Smooth muscle cell (in vitro differentiated cells): Measurements from ENCODE around the gene GRK5. TPM values are rescaled to one million over a fixed set of nuclear protein-coding genes. Genes with fewer than 3 reads are reported as not detected.

Experiments
- DNase-seq: peaks from one replicate; lab custom pipeline; 2025; ENCODE audit not compliant: unreplicated experiment; lab: John Stamatoyannopoulos, UW
- H2AFZ ChIP-seq: fragments of 200-600 bp; sonication (generic); 2 replicates; pipeline ENCODE4 v1.6.0; 2016; ENCODE audit warnings: antibody characterized with exemption, low read depth, mild to moderate bottlenecking
- H3F3A ChIP-seq: fragments of 200-600 bp; sonication (generic); 2 replicates; pipeline ENCODE4 v1.6.0; 2017; ENCODE audit warnings: antibody characterized with exemption, low read depth
- H3K27ac ChIP-seq: fragments of 200-600 bp; sonication (generic); 2 replicates; pipeline ENCODE4 v1.5.1; 2016; ENCODE audit warnings: low read depth, mild to moderate bottlenecking
- H3K27me3 ChIP-seq: fragments of 200-600 bp; sonication (generic); 2 replicates; pipeline ENCODE4 v1.6.1; 2016; ENCODE audit warnings: low read depth, mild to moderate bottlenecking
- H3K36me3 ChIP-seq: fragments of 200-600 bp; sonication (generic); 2 replicates; pipeline ENCODE4 v1.5.1; 2016; ENCODE audit warnings: low read depth
- H3K4me1 ChIP-seq: fragments of 200-600 bp; sonication (generic); 2 replicates; pipeline ENCODE4 v1.5.1; 2016; ENCODE audit warnings: low read depth
- H3K4me2 ChIP-seq: fragments of 200-600 bp; sonication (generic); 2 replicates; pipeline ENCODE4 v1.6.0; 2016; ENCODE audit warnings: mild to moderate bottlenecking
- H3K4me3 ChIP-seq: fragments of 200-600 bp; sonication (generic); 2 replicates; pipeline ENCODE4 v1.5.1; 2016; ENCODE audit warnings: mild to moderate bottlenecking
- H3K79me2 ChIP-seq: fragments of 200-600 bp; sonication (generic); 2 replicates; pipeline ENCODE4 v1.6.0; 2016; ENCODE audit warnings: low read depth, mild to moderate bottlenecking
- H3K9ac ChIP-seq: fragments of 200-600 bp; sonication (generic); 2 replicates; pipeline ENCODE4 v1.6.0; 2016; ENCODE audit warnings: low read depth
- H3K9me3 ChIP-seq: fragments of 200-600 bp; sonication (generic); replicated peaks from 2 replicates; pipeline ENCODE4 v1.5.1; 2016; ENCODE audit warnings: low read depth
- H4K20me1 ChIP-seq: fragments of 200-600 bp; sonication (generic); 2 replicates; pipeline ENCODE4 v1.6.0; 2016; ENCODE audit warnings: low read depth
- CTCF ChIP-seq: fragments of 200-600 bp; sonication (generic); IDR thresholded peaks from 2 replicates; pipeline ENCODE4 v1.5.1; 2017; ENCODE audit warnings: borderline replicate concordance, mild to moderate bottlenecking, antibody characterized with exemption; ENCODE audit not compliant: insufficient read depth, poor library complexity, severe bottlenecking
- WGBS: methylation state at CpG from one replicate; pipeline ENCODE4 v1.1.7; 2016; ENCODE audit warnings: low lambda C conversion rate; 5-methylcytosine and 5-hydroxymethylcytosine counted together
- polyA plus RNA-seq: library from polyadenylated mRNA; unstranded; fragments of >200 nt; fragmentation: Nextera tagmentation; extraction: Ambion mirVana; gene quantifications from 2 replicates; pipeline ENCODE4 v1.2.1, GENCODE V29; 2016
- total RNA-seq: library from RNA; depleted of rRNA; stranded (reverse); fragments of >200 nt; gene quantifications from 2 replicates; pipeline ENCODE4 v1.2.3, GENCODE V29; 2014

The GRK5 gene
- total and polyA plus RNA-seq, 2 experiments from 2014 or later = 4.4 to 5.2 TPM

GRCh38 chr10:119301397-119301796, 94.0 kb downstream of the GRK5 start:
- H3K27me3 ChIP-seq = no peaks in the 10 kb centered on the region
- 57% methylated on average over 8 of the region's 8 CpGs for WGBS
- no peaks in the 10 kb centered on the region for H3K9me3 ChIP-seq
- TF ChIP-seq CTCF = no peak
- H4K20me1 ChIP-seq = peaks cover 28% of the 10 kb centered on the region
- peaks cover 7% of the 10 kb centered on the region for H3F3A ChIP-seq
- H3K4me2 ChIP-seq = no peak overlapping the region
- no peak overlapping the region for H3K27ac ChIP-seq
- peaks cover 4% of the 10 kb centered on the region for H3K79me2 ChIP-seq
- H3K4me3 ChIP-seq = no peak overlapping the region
- no peaks in the 10 kb centered on the region for H3K36me3 ChIP-seq
- no peak overlapping the region for H3K9ac ChIP-seq
- peaks cover 4% of the 10 kb centered on the region for H3K4me1 ChIP-seq
- H2AFZ ChIP-seq = no peak overlapping the region
- no peak for DNase-seq

GRCh38 chr10:119302172-119302571, 94.8 kb downstream of the GRK5 start:
- H3K9me3 ChIP-seq = no peaks in the 10 kb centered on the region
- no peaks in the 10 kb centered on the region for H3K27me3 ChIP-seq
- no peak overlapping the region for H3K27ac ChIP-seq
- TF ChIP-seq CTCF = no peak
- H2AFZ ChIP-seq = no peak overlapping the region
- H3K4me2 ChIP-seq = no peak overlapping the region
- no peaks in the 10 kb centered on the region for H3K36me3 ChIP-seq
- H3K4me3 ChIP-seq = no peak overlapping the region
- peaks cover 4% of the 10 kb centered on the region for H3K79me2 ChIP-seq
- 77% methylated on average over 3 of the region's 3 CpGs for WGBS
- H3K9ac ChIP-seq = no peak overlapping the region
- H4K20me1 ChIP-seq = peaks cover 36% of the 10 kb centered on the region
- peaks cover 7% of the 10 kb centered on the region for H3F3A ChIP-seq
- DNase-seq = no peak
- peaks cover 4% of the 10 kb centered on the region for H3K4me1 ChIP-seq

GRCh38 chr10:119302591-119303253, 95.4 kb downstream of the GRK5 start:
- H3K36me3 ChIP-seq = no peaks in the 10 kb centered on the region
- H4K20me1 ChIP-seq = peaks cover 40% of the 10 kb centered on the region
- peaks cover 7% of the 10 kb centered on the region for H3F3A ChIP-seq
- H3K27ac ChIP-seq = no peak overlapping the region
- H3K27me3 ChIP-seq = no peaks in the 10 kb centered on the region
- no peak overlapping the region for H3K4me2 ChIP-seq
- no peaks in the 10 kb centered on the region for H3K9me3 ChIP-seq
- peaks cover 4% of the 10 kb centered on the region for H3K4me1 ChIP-seq
- peaks cover 4% of the 10 kb centered on the region for H3K79me2 ChIP-seq
- no peak overlapping the region for H2AFZ ChIP-seq
- no peak overlapping the region for H3K9ac ChIP-seq
- no peak overlapping the region for H3K4me3 ChIP-seq
- TF ChIP-seq CTCF = no peak
- WGBS = 83% methylated on average over 12 of the region's 12 CpGs
- DNase-seq = no peak

- DNase-seq = no peak
- Histone ChIP-seq H3K4me2 (no peak overlapping the region), H3K27me3 (no peaks in the 10 kb centered on the region), H4K20me1 (peaks cover 52% of the 10 kb centered on the region), H2AFZ (no peak overlapping the region), H3K9me3 (no peaks in the 10 kb centered on the region), H3K4me1 (peaks cover 7% of the 10 kb centered on the region), H3K79me2 (no peaks in the 10 kb centered on the region), H3K9ac (no peak overlapping the region), H3F3A (peaks cover 7% of the 10 kb centered on the region), H3K27ac (no peak overlapping the region), H3K4me3 (no peak overlapping the region), H3K36me3 (no peaks in the 10 kb centered on the region)
- no peak for TF ChIP-seq CTCF
- 84% methylated on average over 3 of the region's 3 CpGs for WGBS
Measured at GRCh38 chr10:119303886-119304285, 96.5 kb downstream of the GRK5 start.
